ENCODE results near the gene ACSF2. TPM values are rescaled to one million over a fixed set of nuclear protein-coding genes. Genes with fewer than 3 reads are reported as not detected.
A peak's percentile ranks its signal among the peaks of the same experiment; 100 is the strongest.
"Not testable (repeated sequence)": the region's sequence is repeated elsewhere in the genome, so short reads cannot be mapped to it uniquely, and the experiment has no call there.

The ACSF2 gene
- total RNA-seq, 4 donors from 2014 or later = 97.3 to 193 (median 143) TPM

DNA sequence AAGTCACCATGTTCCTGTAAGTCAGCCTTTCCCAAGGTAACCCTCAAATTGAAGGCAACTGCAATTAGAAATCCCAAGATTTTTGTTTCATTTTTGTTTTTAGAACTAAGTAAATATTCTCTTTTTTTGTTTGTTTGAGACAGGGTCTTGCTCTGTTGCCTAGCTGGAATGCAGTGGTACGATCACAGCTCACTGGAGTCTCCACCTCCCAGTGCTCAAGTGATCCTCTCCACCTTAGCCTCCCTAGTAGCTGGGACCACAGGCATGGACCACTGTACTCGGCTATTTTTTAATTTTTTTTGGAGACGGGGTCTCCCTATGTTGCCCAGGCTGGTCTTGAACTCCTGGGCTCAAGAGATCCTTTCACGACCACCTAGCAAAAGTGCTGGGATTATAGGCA is 18.1 kb upstream of the ACSF2 start:
- Histone ChIP-seq H3K4me1 (peaks cover 22 to 24% of the 10 kb centered on the region in 2 donors), H3K27me3 (no peaks in the 10 kb centered on the region), H3K27ac (peak overlapping the region; percentile 84 to 86 (median 85)), H3K4me3 (replicated peaks in 1 of 3) (no peak overlapping the region), H3K9me3 (no peaks in the 10 kb centered on the region), H3K36me3 (no peaks in the 10 kb centered on the region)
- intact Hi-C loops (cut with DNase I) = no loop called here
- no peak for TF ChIP-seq POLR2A (IDR thresholded peaks at IDR 0.05)
- TF ChIP-seq, protein P1, sequence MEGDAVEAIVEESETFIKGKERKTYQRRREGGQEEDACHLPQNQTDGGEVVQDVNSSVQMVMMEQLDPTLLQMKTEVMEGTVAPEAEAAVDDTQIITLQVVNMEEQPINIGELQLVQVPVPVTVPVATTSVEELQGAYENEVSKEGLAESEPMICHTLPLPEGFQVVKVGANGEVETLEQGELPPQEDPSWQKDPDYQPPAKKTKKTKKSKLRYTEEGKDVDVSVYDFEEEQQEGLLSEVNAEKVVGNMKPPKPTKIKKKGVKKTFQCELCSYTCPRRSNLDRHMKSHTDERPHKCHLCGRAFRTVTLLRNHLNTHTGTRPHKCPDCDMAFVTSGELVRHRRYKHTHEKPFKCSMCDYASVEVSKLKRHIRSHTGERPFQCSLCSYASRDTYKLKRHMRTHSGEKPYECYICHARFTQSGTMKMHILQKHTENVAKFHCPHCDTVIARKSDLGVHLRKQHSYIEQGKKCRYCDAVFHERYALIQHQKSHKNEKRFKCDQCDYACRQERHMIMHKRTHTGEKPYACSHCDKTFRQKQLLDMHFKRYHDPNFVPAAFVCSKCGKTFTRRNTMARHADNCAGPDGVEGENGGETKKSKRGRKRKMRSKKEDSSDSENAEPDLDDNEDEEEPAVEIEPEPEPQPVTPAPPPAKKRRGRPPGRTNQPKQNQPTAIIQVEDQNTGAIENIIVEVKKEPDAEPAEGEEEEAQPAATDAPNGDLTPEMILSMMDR (IDR thresholded peaks at IDR 0.05) = no peak
- 27 to 47% methylated on average over 4 of the region's 4 CpGs for WGBS, 2 donors
- peak; percentile 82 to 84 for DNase-seq

DNA sequence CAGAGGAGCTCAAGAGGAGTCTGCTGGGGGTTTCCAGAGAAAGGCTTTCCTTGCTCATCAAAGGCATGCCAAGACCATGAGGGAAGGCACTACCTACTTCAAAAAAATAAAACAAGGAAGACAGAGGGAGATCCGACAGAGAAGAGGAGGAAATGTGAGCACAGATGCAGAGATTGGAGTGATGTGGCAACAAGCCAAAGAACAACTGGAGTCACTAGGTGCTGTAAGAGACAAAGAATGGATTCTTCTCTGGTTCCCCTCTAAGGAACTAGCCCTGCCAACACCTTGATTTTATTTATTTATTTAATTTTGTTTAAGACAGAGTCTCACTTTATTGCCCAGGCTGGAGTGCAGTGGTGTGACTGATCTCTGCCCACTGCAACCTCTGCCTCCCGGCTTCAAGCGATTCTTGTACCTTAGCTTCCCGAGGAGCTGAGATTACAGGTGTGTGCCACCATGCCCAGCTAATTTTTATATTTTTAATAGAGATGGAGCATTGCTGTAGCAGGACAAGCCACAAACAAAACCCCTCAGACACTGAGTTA is 13.8 kb upstream of the ACSF2 start:
- 90 to 92% methylated on average over 4 of the region's 4 CpGs for WGBS, 2 donors
- Histone ChIP-seq H3K36me3 (no peaks in the 10 kb centered on the region), H3K4me1 (peaks cover 8 to 9% of the 10 kb centered on the region in 2 donors), H3K4me3 (replicated peaks in 1 of 3) (no peak overlapping the region), H3K27ac (no peak overlapping the region), H3K27me3 (no peaks in the 10 kb centered on the region), H3K9me3 (no peaks in the 10 kb centered on the region)
- TF ChIP-seq, protein P1 (IDR thresholded peaks at IDR 0.05) = no peak
- no peak for TF ChIP-seq POLR2A (IDR thresholded peaks at IDR 0.05)
- no peak for DNase-seq
- intact Hi-C loops (cut with DNase I) = no loop called here

DNA sequence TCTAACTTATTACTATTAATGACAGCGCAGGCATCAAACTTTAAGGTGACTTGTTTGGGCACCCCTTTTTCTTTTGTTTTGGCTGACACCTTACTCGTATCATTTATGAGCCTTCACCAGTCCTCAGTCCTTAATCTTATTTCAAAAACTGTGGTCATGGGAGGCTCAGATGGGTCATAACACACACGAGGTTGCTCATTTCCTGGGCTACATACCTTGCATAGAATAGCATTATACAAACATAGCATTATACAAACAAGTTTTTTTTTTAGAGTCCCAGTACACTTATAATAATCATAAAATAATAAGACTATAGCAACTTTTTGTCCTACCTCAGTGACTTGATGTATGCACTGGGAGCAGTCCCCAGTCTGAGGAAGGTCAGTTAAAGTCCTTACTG is 11.2 kb upstream of the ACSF2 start:
- Histone ChIP-seq H3K27me3 (no peaks in the 10 kb centered on the region), H3K4me1 (no peaks in the 10 kb centered on the region), H3K36me3 (no peaks in the 10 kb centered on the region), H3K4me3 (replicated peaks in 1 of 3) (no peak overlapping the region), H3K27ac (no peak overlapping the region), H3K9me3 (no peaks in the 10 kb centered on the region)
- no peak for DNase-seq
- no peak for TF ChIP-seq POLR2A (IDR thresholded peaks at IDR 0.05)
- TF ChIP-seq, protein P1 (IDR thresholded peaks at IDR 0.05) = no peak
- intact Hi-C loops (cut with DNase I) = no loop called here
- WGBS, 2 donors = 85 to 88% methylated on average over 3 of the region's 3 CpGs

DNA sequence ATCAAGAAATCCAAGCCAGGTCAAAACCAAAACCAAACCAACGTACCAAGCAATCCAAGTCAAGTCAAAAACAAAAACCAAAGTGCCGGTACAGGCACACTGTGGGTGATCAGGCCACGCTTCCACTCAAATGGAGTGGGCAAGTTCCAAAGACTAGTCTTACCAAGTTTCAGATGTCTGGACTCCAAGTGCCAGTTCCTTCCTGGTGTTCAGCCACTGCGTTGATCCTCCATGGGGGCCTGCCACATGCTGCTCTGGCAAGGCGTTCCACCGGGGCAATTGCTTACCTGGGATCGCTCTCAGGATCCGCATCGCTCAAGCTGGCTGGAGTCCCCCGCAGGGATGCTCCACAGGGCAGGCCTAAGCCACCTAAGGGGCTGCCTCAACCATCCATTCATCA is 6.4 kb upstream of the ACSF2 start:
- DNase-seq; H3K36me3 ChIP-seq; H3K4me3 ChIP-seq (replicated peaks in 1 of 3); H3K9me3 ChIP-seq; H3K27me3 ChIP-seq; H3K27ac ChIP-seq; intact Hi-C loops (cut with DNase I): not testable (repeated sequence)
- WGBS, 2 donors = 94 to 95% methylated on average over 5 to 10 of the region's 10 CpGs
- H3K4me1 ChIP-seq = peaks cover 10 to 28% of the 10 kb centered on the region in 2 donors

DNA sequence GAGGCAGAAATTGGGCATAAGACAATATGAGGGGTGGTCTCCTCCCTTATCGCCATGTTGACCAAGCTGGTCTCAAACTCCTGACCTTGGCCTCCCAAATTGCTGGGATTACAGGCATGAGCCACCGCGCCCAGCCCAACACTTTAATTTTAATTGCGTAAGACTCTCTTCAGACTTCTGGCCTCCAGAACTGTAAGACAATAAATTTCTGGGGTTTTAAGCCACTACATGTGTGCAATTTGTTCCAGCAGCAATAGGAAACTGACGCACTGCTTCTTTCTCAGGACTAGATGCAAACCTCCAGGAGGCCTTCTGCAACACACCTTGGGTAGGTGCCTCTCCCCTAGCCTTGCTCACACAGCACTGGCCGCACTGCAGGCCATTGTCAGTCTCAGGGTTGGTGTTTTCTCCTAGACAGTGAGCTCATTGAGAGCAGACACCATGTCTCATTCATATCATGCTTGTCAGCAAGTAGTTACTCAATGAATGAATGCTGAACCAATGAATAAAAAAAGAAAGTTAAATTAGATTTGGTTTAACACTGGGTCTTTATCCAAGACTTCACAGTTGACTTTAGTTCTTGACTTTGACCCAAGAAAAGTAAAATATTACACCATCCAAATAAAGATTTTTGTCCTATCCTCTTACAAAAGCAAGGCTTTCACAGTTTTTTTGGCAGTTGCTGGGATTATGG is 5.5 kb upstream of the ACSF2 start:
- no peaks in the 10 kb centered on the region for H3K27me3 ChIP-seq
- intact Hi-C loops (cut with DNase I) = no loop called here
- DNase-seq = no peak
- TF ChIP-seq POLR2A (IDR thresholded peaks at IDR 0.05) = no peak
- TF ChIP-seq, protein P1 (IDR thresholded peaks at IDR 0.05) = no peak
- no peaks in the 10 kb centered on the region for H3K36me3 ChIP-seq
- H3K4me1 ChIP-seq = peaks cover 20 to 38% of the 10 kb centered on the region in 2 donors
- 96 to 98% methylated on average over 6 of the region's 6 CpGs for WGBS, 2 donors
- peak overlapping the region in 2 of 3 donors; percentile 64 to 73 for H3K27ac ChIP-seq
- no peaks in the 10 kb centered on the region for H3K9me3 ChIP-seq
- no peak overlapping the region for H3K4me3 ChIP-seq (replicated peaks in 1 of 3)

Data from thyroid gland (tissue), 4 donors.